Loucy (cell line): ENCODE results near the gene CFAP410.

Source experiments
- H2AFZ ChIP-seq: fragments of 200-600 bp; sonication (generic); 2 replicates; pipeline ENCODE4 v1.6.0; 2016; ENCODE audit warnings: antibody characterized with exemption, mild to moderate bottlenecking, low read length, moderate library complexity
- H3F3A ChIP-seq: fragments of 200-600 bp; 2 replicates; pipeline ENCODE4 v1.6.0; 2016; ENCODE audit warnings: antibody characterized with exemption, low read depth, mild to moderate bottlenecking
- H3K27me3 ChIP-seq: fragments of 200-600 bp; sonication (generic); 2 replicates; pipeline ENCODE4 v1.6.1; 2014; ENCODE audit warnings: low read length, mild to moderate bottlenecking; ENCODE audit not compliant: insufficient read depth, poor library complexity, severe bottlenecking
- H3K36me3 ChIP-seq: fragments of 200-600 bp; sonication (generic); 2 replicates; pipeline ENCODE4 v1.6.1; 2016; ENCODE audit warnings: low read length; ENCODE audit not compliant: insufficient read depth
- H3K4me1 ChIP-seq: fragments of 200-600 bp; sonication (generic); 2 replicates; pipeline ENCODE4 v1.5.1; 2014; ENCODE audit warnings: low read length, mild to moderate bottlenecking; ENCODE audit not compliant: insufficient read depth, poor library complexity, severe bottlenecking
- H3K4me2 ChIP-seq: fragments of 200-600 bp; sonication (generic); 2 replicates; pipeline ENCODE4 v1.6.0; 2014; ENCODE audit warnings: antibody characterized with exemption, low read length, low read depth, mild to moderate bottlenecking; ENCODE audit not compliant: poor library complexity, severe bottlenecking
- H3K4me3 ChIP-seq: fragments of 200-600 bp; sonication (generic); 2 replicates; pipeline ENCODE4 v1.5.1; 2014; ENCODE audit warnings: low read length, mild to moderate bottlenecking, mixed read lengths; ENCODE audit not compliant: poor library complexity, severe bottlenecking
- H3K79me2 ChIP-seq: fragments of 200-600 bp; sonication (generic); 2 replicates; pipeline ENCODE4 v1.6.1; 2014; ENCODE audit warnings: low read length; ENCODE audit not compliant: insufficient read depth
- H3K9ac ChIP-seq: fragments of 200-600 bp; sonication (generic); 2 replicates; pipeline ENCODE4 v1.6.0; 2014; ENCODE audit warnings: mild to moderate bottlenecking, low read depth, low read length, moderate library complexity; ENCODE audit not compliant: poor library complexity, severe bottlenecking
- H3K9me2 ChIP-seq: fragments of 200-600 bp; sonication (generic); replicated peaks from 2 replicates; pipeline ENCODE4 v1.6.1; 2016; ENCODE audit warnings: low read depth, low read length, mixed read lengths
- H3K9me3 ChIP-seq: fragments of 200-600 bp; sonication (generic); 2 replicates; pipeline ENCODE4 v1.6.1; 2014; ENCODE audit warnings: mild to moderate bottlenecking, antibody characterized with exemption, low read length, low read depth; ENCODE audit not compliant: insufficient read depth
- H4K20me1 ChIP-seq: fragments of 200-600 bp; sonication (generic); 2 replicates; pipeline ENCODE4 v1.6.0; 2014; ENCODE audit warnings: antibody characterized with exemption, low read length, mild to moderate bottlenecking; ENCODE audit not compliant: insufficient read depth, poor library complexity, severe bottlenecking
- CTCF ChIP-seq: fragments of 200-600 bp; sonication (generic); conservative IDR thresholded peaks from 2 replicates; pipeline ENCODE4 v1.5.1; 2014; ENCODE audit warnings: mild to moderate bottlenecking, antibody characterized with exemption, low read length
- EZH2phosphoT487 ChIP-seq: fragments of 200-600 bp; IDR thresholded peaks from 2 replicates; pipeline ENCODE4 v1.6.1; 2018; ENCODE audit warnings: antibody characterized with exemption, mild to moderate bottlenecking, moderate library complexity, borderline replicate concordance

CFAP410 gene

GRCh38 chr21:44379991-44380865 is 41.0 kb upstream of the CFAP410 start:
- TF ChIP-seq CTCF (no peak), EZH2phosphoT487 (no peak)
- Histone ChIP-seq H3K79me2 (no peaks in the 10 kb centered on the region), H4K20me1 (no peaks in the 10 kb centered on the region), H3K27me3 (no peaks in the 10 kb centered on the region), H2AFZ (no peak overlapping the region), H3K36me3 (no peaks in the 10 kb centered on the region), H3K4me1 (no peaks in the 10 kb centered on the region), H3K4me2 (no peak overlapping the region), H3K9me3 (peaks cover 17% of the 10 kb centered on the region; the same call in 1 of the 2 replicates), H3F3A (no peaks in the 10 kb centered on the region), H3K4me3 (no peak overlapping the region), H3K9me2 (no peaks in the 10 kb centered on the region), H3K9ac (no peak overlapping the region)

- Histone ChIP-seq H3K9me3 (peaks cover 14% of the 10 kb centered on the region; the same call in 1 of the 2 replicates), H3K79me2 (no peaks in the 10 kb centered on the region), H3K4me3 (no peak overlapping the region), H3K9me2 (no peaks in the 10 kb centered on the region), H3K4me2 (no peak overlapping the region), H4K20me1 (no peaks in the 10 kb centered on the region), H3K4me1 (no peaks in the 10 kb centered on the region), H2AFZ (no peak overlapping the region), H3K27me3 (no peaks in the 10 kb centered on the region), H3K9ac (no peak overlapping the region), H3K36me3 (no peaks in the 10 kb centered on the region), H3F3A (no peaks in the 10 kb centered on the region)
- TF ChIP-seq CTCF (no peak), EZH2phosphoT487 (no peak)
Measured at GRCh38 chr21:44379515-44379848, 40.3 kb upstream of the CFAP410 start.

- Histone ChIP-seq H2AFZ (no peak overlapping the region), H3K9ac (no peak overlapping the region), H3K27me3 (no peaks in the 10 kb centered on the region), H3K79me2 (no peaks in the 10 kb centered on the region), H3K4me1 (no peaks in the 10 kb centered on the region), H3F3A (no peaks in the 10 kb centered on the region), H3K36me3 (no peaks in the 10 kb centered on the region), H3K9me3 (peaks cover 14% of the 10 kb centered on the region; the same call in 1 of the 2 replicates), H3K4me3 (no peak overlapping the region), H4K20me1 (no peaks in the 10 kb centered on the region), H3K4me2 (no peak overlapping the region), H3K9me2 (no peaks in the 10 kb centered on the region)
- TF ChIP-seq CTCF = no peak
- no peak for TF ChIP-seq EZH2phosphoT487
Measured at GRCh38 chr21:44378646-44379514, 39.7 kb upstream of the CFAP410 start.
